Vagina (tissue), 2 donors: ENCODE measurements around the gene PLAC1. TPM values are rescaled to one million over a fixed set of nuclear protein-coding genes. Genes with fewer than 3 reads are reported as not detected.

Experiments used
- DNase-seq, 2 donors: peaks; one replicate each; pipeline ENCODE4 v3.0.0-alpha.2; 2017; ENCODE audit errors: extremely low spot score in 2 of 2
- H3K27ac ChIP-seq: fragments of 200-600 bp; sonication (generic); one replicate; pipeline ENCODE4 v1.5.1; 2019
- H3K27me3 ChIP-seq: fragments of 200-600 bp; sonication (generic); one replicate; pipeline ENCODE4 v1.5.1; 2019
- H3K36me3 ChIP-seq, 2 donors: fragments of 200-600 bp; sonication (generic); one replicate each; pipeline ENCODE4 v1.5.1; 2017 to 2019
- H3K4me1 ChIP-seq: fragments of 200-600 bp; sonication (generic); one replicate; pipeline ENCODE4 v1.5.1; 2019
- H3K4me3 ChIP-seq, 2 donors: fragments of 200-600 bp; sonication (generic); 1 replicate in 1 of 2; 2 replicates in 1 of 2; pipeline ENCODE4 v1.5.1; 2016 to 2019
- H3K9me3 ChIP-seq: fragments of 200-600 bp; sonication (generic); one replicate; pipeline ENCODE4 v1.5.1; 2019
- CTCF ChIP-seq, 3 experiments: fragments of 450-650 bp in 2 of 3; fragments of 200-600 bp in 1 of 3; sonication (generic) in 1 of 3; IDR thresholded peaks; one replicate each; pipeline ENCODE4 v1.5.1; 2017 to 2019; ENCODE audit warnings: antibody characterized with exemption in 3 of 3, mild to moderate bottlenecking in 2 of 3, moderate library complexity in 2 of 3
- POLR2A ChIP-seq, 2 donors: fragments of 450-650 bp; IDR thresholded peaks; one replicate each; pipeline ENCODE4 v1.6.1; 2017; ENCODE audit warnings: antibody characterized with exemption in 2 of 2, mild to moderate bottlenecking in 2 of 2, moderate library complexity in 2 of 2
- POLR2AphosphoS5 ChIP-seq, 2 donors: sonication (generic); formaldehyde crosslinking; IDR thresholded peaks; one replicate each; pipeline ENCODE4 v1.9.0; 2017; ENCODE audit warnings: antibody characterized with exemption in 2 of 2, mild to moderate bottlenecking in 2 of 2, low read depth in 1 of 2; ENCODE audit not compliant: insufficient read depth in 1 of 2
- intact Hi-C: fragments of 100-400 bp; cut with DNase I; formaldehyde crosslinking; loops from one replicate; pipeline ENCODE4 v1.15.1; 2023
- total RNA-seq: library from RNA; depleted of rRNA; stranded (reverse); fragments of >200 nt; gene quantifications from one replicate; pipeline ENCODE4 v1.2.3, GENCODE V29; 2016

The PLAC1 gene
- total RNA-seq, 1 donor from 2014 or later: not detected

- Histone ChIP-seq H3K9me3 (no peaks in the 10 kb centered on the region), H3K27ac (no peak overlapping the region), H3K4me3 (no peak overlapping the region), H3K36me3 (no peaks in the 10 kb centered on the region), H3K4me1 (peaks cover 8% of the 10 kb centered on the region), H3K27me3 (no peaks in the 10 kb centered on the region)
- DNase-seq: no peak
- intact Hi-C loops: no loop called here
- TF ChIP-seq POLR2A (IDR thresholded peaks at IDR 0.05): no peak
- TF ChIP-seq POLR2AphosphoS5 (IDR thresholded peaks at IDR 0.05; ENCODE audit: insufficient read depth in 1 of 2, low read depth in 1 of 2): no peak
- TF ChIP-seq CTCF (IDR thresholded peaks at IDR 0.05): no peak
Observed at GRCh38 chrX:134626434-134626833, 31.8 kb downstream of the PLAC1 start.

DNA sequence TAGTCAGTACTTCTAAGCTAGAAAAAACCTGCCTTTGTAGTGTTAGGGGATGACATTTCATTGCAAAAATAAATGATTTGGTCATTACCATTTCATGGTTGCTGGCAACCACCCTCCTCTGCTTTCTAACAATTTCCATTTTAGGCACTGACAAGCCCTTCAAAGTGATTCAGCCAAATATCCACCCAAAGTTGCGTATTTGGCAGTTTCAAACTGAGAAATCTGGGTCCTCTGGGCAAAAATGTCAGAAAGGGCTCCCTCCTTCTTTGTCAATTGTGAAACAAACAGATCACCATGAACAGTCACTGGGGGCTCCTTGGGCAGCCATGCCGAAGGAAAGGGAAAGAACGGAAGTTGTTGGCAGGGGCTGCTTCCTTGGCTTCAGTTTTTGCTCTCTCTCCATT is 33.0 kb downstream of the PLAC1 start:
- H3K4me1 ChIP-seq: peaks cover 8% of the 10 kb centered on the region
- H3K27me3 ChIP-seq: no peaks in the 10 kb centered on the region
- no peak for TF ChIP-seq CTCF (IDR thresholded peaks at IDR 0.05)
- no peak for TF ChIP-seq POLR2AphosphoS5 (IDR thresholded peaks at IDR 0.05; ENCODE audit: insufficient read depth in 1 of 2, low read depth in 1 of 2)
- no peak for TF ChIP-seq POLR2A (IDR thresholded peaks at IDR 0.05)
- no peak for DNase-seq
- H3K9me3 ChIP-seq: no peaks in the 10 kb centered on the region
- intact Hi-C loops: no loop called here
- H3K36me3 ChIP-seq: no peaks in the 10 kb centered on the region
- H3K4me3 ChIP-seq: no peak overlapping the region
- no peak overlapping the region for H3K27ac ChIP-seq

GRCh38 chrX:134624046-134624430 is 34.2 kb downstream of the PLAC1 start:
- TF ChIP-seq POLR2A (IDR thresholded peaks at IDR 0.05) (no peak), POLR2AphosphoS5 (IDR thresholded peaks at IDR 0.05; ENCODE audit: insufficient read depth in 1 of 2, low read depth in 1 of 2) (no peak), CTCF (IDR thresholded peaks at IDR 0.05) (no peak)
- Histone ChIP-seq H3K4me3 (no peak overlapping the region), H3K36me3 (no peaks in the 10 kb centered on the region), H3K27me3 (no peaks in the 10 kb centered on the region), H3K9me3 (no peaks in the 10 kb centered on the region), H3K4me1 (peaks cover 8% of the 10 kb centered on the region), H3K27ac (no peak overlapping the region)
- intact Hi-C loops: no loop called here
- no peak for DNase-seq

- DNase-seq: no peak
- H3K4me3 ChIP-seq: no peak overlapping the region
- intact Hi-C loops: no loop called here
- peaks cover 8% of the 10 kb centered on the region for H3K4me1 ChIP-seq
- H3K9me3 ChIP-seq: no peaks in the 10 kb centered on the region
- no peaks in the 10 kb centered on the region for H3K36me3 ChIP-seq
- no peak overlapping the region for H3K27ac ChIP-seq
- TF ChIP-seq POLR2AphosphoS5 (IDR thresholded peaks at IDR 0.05; ENCODE audit: insufficient read depth in 1 of 2, low read depth in 1 of 2): no peak
- no peak for TF ChIP-seq POLR2A (IDR thresholded peaks at IDR 0.05)
- TF ChIP-seq CTCF (IDR thresholded peaks at IDR 0.05): no peak
- no peaks in the 10 kb centered on the region for H3K27me3 ChIP-seq
Observed at GRCh38 chrX:134623293-134624045, 34.8 kb downstream of the PLAC1 start.

DNA sequence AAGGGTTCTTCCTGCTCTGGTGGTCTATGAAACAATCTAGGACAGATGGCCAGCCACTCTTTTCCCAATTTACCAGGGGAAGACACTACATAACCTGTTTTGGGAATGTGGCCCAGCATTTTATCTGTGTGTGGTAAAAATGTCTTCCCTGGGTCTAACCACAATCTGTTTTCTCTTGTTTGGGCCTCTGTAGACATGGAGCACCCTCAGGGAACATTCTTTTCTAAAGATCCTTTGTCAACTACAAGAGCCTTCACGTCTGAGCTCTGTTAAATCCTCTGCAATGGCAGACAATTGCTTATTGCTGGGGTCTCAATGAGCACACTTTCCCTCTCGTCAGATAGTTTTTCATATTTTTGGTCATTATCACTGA is 35.5 kb downstream of the PLAC1 start:
- no peak overlapping the region for H3K4me3 ChIP-seq
- TF ChIP-seq POLR2AphosphoS5 (IDR thresholded peaks at IDR 0.05; ENCODE audit: insufficient read depth in 1 of 2, low read depth in 1 of 2) (no peak), POLR2A (IDR thresholded peaks at IDR 0.05) (no peak)
- no peak for DNase-seq
- intact Hi-C loops: no loop called here
- H3K36me3 ChIP-seq: no peaks in the 10 kb centered on the region
- H3K27ac ChIP-seq: no peak overlapping the region
- no peaks in the 10 kb centered on the region for H3K9me3 ChIP-seq
- H3K4me1 ChIP-seq: peaks cover 8% of the 10 kb centered on the region
- H3K27me3 ChIP-seq: no peaks in the 10 kb centered on the region
